Thymus (tissue), 14 donors: ENCODE results near the gene TNFRSF1A. TPM values are rescaled to one million over a fixed set of nuclear protein-coding genes. Genes with fewer than 3 reads are reported as not detected.

Experiments
- DNase-seq, 9 donors: peaks; one replicate each; pipeline ENCODE4 v3.0.0-alpha.2; 2013; ENCODE audit warnings: low spot score in 9 of 9, low read depth in 6 of 9, missing footprints in 1 of 9
- H3K27ac ChIP-seq, 2 donors: one replicate each; pipeline ENCODE4 v1.5.1; 2013; ENCODE audit warnings: control low read depth in 1 of 2, low read depth in 1 of 2, low read length in 1 of 2, mild to moderate bottlenecking in 1 of 2, moderate library complexity in 1 of 2
- H3K27me3 ChIP-seq, 2 donors: one replicate each; pipeline ENCODE4 v1.5.1; 2013; ENCODE audit warnings: low read length in 1 of 2; ENCODE audit not compliant: control insufficient read depth in 2 of 2, insufficient read depth in 1 of 2
- H3K36me3 ChIP-seq, 2 donors: one replicate each; pipeline ENCODE4 v1.5.1; 2013; ENCODE audit warnings: low read length in 1 of 2, mild to moderate bottlenecking in 1 of 2, moderate library complexity in 1 of 2; ENCODE audit not compliant: control insufficient read depth in 2 of 2, insufficient read depth in 2 of 2
- H3K4me1 ChIP-seq, 2 donors: one replicate each; pipeline ENCODE4 v1.5.1; 2013; ENCODE audit warnings: low read length in 2 of 2; ENCODE audit not compliant: control insufficient read depth in 2 of 2, insufficient read depth in 2 of 2
- H3K4me3 ChIP-seq, 2 donors: one replicate each; pipeline ENCODE4 v1.5.1; 2013; ENCODE audit warnings: low read length in 2 of 2, control low read depth in 1 of 2, mild to moderate bottlenecking in 1 of 2
- H3K9me3 ChIP-seq, 2 donors: one replicate each; pipeline ENCODE4 v1.5.1; 2013; ENCODE audit warnings: low read length in 1 of 2, mild to moderate bottlenecking in 1 of 2; ENCODE audit not compliant: control insufficient read depth in 2 of 2, insufficient read depth in 1 of 2
- WGBS: extraction: QIAGEN DNeasy Blood & Tissue Kit; methylation state at CpG from one replicate; pipeline ENCODE4 v1.1.7; 2013; 5-methylcytosine and 5-hydroxymethylcytosine counted together
- long read RNA-seq, 10 donors: transcript quantifications; one replicate each; lab custom pipeline, GENCODE V29; 2026
- polyA plus RNA-seq: library from polyadenylated mRNA; stranded (reverse); fragments of 200-250 nt; gene quantifications from one replicate; pipeline ENCODE4 v1.2.3, GENCODE V29; 2013
- total RNA-seq: library from RNA; stranded (reverse); fragments of 120-200 nt; gene quantifications from one replicate; pipeline ENCODE4 v1.2.4, GENCODE V29; 2013
- donor health status: healthy.

The TNFRSF1A gene
- 29.8 TPM for total RNA-seq
- polyA plus RNA-seq, result 61.6 TPM
- long read RNA-seq, donor 1, partial matches to known transcripts, result 0 of 1 reads
- long read RNA-seq, donor 1, other reads (novel, unspliced or antisense), result 0 of 1 reads
- long read RNA-seq, donor 2, result 0 reads
- long read RNA-seq, donor 3, transcript TNFRSF1A-201 (10 exons, 2,223 nt), result major isoform, 11 of 21 reads
- long read RNA-seq, donor 3, partial matches to known transcripts, result 7 of 21 reads
- long read RNA-seq, donor 3, other reads (novel, unspliced or antisense), result 0 of 21 reads
- long read RNA-seq, donor 4, transcript TNFRSF1A-201 (10 exons, 2,223 nt), result major isoform, 5 of 6 reads
- long read RNA-seq, donor 4, partial matches to known transcripts, result 0 of 6 reads
- long read RNA-seq, donor 4, other reads (novel, unspliced or antisense), result 0 of 6 reads
- long read RNA-seq, donor 5, transcript TNFRSF1A-201 (10 exons, 2,223 nt), result major isoform, 12 of 28 reads
- long read RNA-seq, donor 5, partial matches to known transcripts, result 12 of 28 reads
- long read RNA-seq, donor 5, other reads (novel, unspliced or antisense), result 0 of 28 reads
- long read RNA-seq, donor 6, transcript TNFRSF1A-201 (10 exons, 2,223 nt), result major isoform, 11 of 11 reads
- long read RNA-seq, donor 6, partial matches to known transcripts, result 0 of 11 reads
- long read RNA-seq, donor 6, other reads (novel, unspliced or antisense), result 0 of 11 reads
- long read RNA-seq, donor 7, transcript TNFRSF1A-201 (10 exons, 2,223 nt), result major isoform, 12 of 14 reads
- long read RNA-seq, donor 7, partial matches to known transcripts, result 0 of 14 reads
- long read RNA-seq, donor 7, other reads (novel, unspliced or antisense), result 0 of 14 reads
- long read RNA-seq, donor 8, transcript TNFRSF1A-201 (10 exons, 2,223 nt), result major isoform, 8 of 9 reads
- long read RNA-seq, donor 8, partial matches to known transcripts, result 0 of 9 reads
- long read RNA-seq, donor 8, other reads (novel, unspliced or antisense), result 0 of 9 reads
- long read RNA-seq, donor 9, transcript TNFRSF1A-201 (10 exons, 2,223 nt), result major isoform, 5 of 7 reads
- long read RNA-seq, donor 9, partial matches to known transcripts, result 0 of 7 reads
- long read RNA-seq, donor 9, other reads (novel, unspliced or antisense), result 0 of 7 reads
- long read RNA-seq, donor 10, transcript TNFRSF1A-201 (10 exons, 2,223 nt), result major isoform, 9 of 21 reads
- long read RNA-seq, donor 10, partial matches to known transcripts, result 8 of 21 reads
- long read RNA-seq, donor 10, other reads (novel, unspliced or antisense), result 0 of 21 reads

DNA sequence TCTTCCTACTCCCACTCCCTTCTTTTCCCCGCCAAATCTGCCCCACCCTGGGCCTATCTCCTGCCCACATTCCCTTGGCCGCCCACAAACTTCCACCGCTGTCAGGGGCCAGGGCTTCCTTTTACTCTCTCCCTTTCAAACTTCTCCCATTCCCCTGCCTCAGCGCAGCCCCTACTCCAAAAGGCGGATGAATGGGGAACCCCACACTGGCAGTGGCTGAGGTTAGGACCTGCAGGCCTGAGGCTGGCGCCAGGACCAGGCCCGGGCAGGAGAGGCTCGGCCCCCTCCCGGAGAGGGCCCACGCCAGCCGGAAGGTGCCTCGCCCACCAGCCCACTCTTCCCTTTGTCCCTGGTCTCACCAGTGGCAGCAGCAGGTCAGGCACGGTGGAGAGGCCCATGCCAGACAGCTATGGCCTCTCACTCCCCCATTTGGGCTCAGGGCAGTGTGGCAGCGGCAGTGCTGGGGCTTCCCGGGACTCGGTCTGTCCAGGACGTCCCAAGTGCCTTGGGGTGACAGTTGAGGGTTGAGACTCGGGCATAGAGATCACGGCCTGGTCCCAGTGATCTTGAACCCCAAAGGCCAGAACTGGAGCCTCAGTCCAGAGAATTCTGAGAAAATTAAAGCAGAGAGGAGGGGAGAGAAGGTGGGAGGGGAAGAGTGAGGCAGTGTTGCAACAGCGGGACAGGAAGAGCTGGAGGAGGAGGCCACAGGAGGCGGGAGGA lies at the start of gene TNFRSF1A:
TSS of gene TNFRSF1A (minus strand) at position 660 of the 723 bp plus-strand sequence. CDS start at position 398, 262 bp downstream.
- under 1% methylated on average over 21 of the region's 21 CpGs for WGBS
- H3K4me1 ChIP-seq, result peaks cover 47 to 72% of the 10 kb centered on the region in 2 donors
- DNase-seq, result peak in 4 of 9 donors; percentile 39 to 79 (median 61)
- no peaks in the 10 kb centered on the region for H3K9me3 ChIP-seq
- peak within 1 kb of the TSS; percentile 80 to 86 for H3K27ac ChIP-seq
- no peaks in the 10 kb centered on the region for H3K27me3 ChIP-seq
- H3K36me3 ChIP-seq, result no peaks in the 10 kb centered on the region
- H3K4me3 ChIP-seq, result peak within 1 kb of the TSS; percentile 95 to 97

DNA sequence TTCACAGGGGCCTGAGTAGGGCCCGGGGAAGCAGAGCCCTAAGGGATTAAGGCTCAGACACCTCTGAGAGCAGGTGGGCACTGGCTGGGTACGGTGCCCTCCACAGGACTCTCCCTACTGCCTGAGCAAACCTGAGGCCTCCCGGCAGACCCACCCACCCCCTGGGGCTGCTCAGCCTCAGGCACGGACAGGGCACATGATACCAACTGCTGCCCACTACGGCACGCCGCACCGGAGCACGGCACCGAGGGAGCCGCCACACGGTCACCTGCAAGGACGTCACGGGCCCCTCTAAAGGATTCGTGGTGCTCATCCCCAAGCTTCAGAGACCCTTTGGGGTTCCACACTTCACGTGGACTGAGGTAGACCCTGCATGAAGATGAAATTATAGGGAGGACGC lies 49.1 kb upstream of the TNFRSF1A start:
- Histone ChIP-seq H3K27ac (no peak overlapping the region), H3K36me3 (no peaks in the 10 kb centered on the region), H3K4me1 (no peaks in the 10 kb centered on the region), H3K27me3 (no peaks in the 10 kb centered on the region), H3K4me3 (no peak overlapping the region), H3K9me3 (no peaks in the 10 kb centered on the region)
- no peak for DNase-seq
- 96% methylated on average over 17 of the region's 17 CpGs for WGBS

DNA sequence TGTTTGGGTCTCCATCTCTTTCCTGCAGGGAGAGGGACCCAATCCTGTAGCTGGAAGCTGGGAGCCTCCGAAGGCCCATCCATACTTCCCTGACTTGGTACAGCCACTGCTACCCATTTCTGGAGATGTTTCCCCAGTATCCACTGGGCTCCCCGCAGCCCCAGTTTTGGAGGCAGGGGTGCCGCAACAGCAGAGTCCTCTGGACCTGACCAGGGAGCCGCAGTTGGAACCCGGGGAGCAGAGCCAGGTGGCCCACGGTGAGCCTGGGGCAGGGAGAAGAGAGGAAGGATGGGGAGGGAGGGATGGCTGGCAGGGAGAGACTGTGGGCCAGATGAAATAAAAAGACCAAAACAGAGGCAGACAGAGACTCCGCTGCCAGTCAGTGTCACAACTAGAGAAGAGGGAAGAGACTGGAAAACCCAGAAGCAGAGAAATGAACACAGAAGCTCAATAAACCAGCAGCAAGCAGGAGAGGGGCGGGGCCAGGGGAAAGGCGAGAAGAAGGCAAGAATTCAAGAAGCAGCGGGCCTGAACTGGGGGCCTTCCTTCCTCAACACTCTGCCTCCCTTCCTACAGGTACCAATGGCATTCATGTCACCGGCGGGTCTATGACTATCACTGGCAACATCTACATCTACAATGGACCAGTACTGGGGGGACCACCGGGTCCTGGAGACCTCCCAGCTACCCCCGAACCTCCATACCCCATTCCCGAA lies 48.4 kb upstream of the TNFRSF1A start:
- WGBS, result 95% methylated on average over 15 of the region's 15 CpGs
- DNase-seq, result no peak
- Histone ChIP-seq H3K27ac (no peak overlapping the region), H3K36me3 (no peaks in the 10 kb centered on the region), H3K4me3 (no peak overlapping the region), H3K27me3 (peaks cover 0 to under 1% of the 10 kb centered on the region in 2 donors), H3K4me1 (no peaks in the 10 kb centered on the region), H3K9me3 (no peaks in the 10 kb centered on the region)

DNA sequence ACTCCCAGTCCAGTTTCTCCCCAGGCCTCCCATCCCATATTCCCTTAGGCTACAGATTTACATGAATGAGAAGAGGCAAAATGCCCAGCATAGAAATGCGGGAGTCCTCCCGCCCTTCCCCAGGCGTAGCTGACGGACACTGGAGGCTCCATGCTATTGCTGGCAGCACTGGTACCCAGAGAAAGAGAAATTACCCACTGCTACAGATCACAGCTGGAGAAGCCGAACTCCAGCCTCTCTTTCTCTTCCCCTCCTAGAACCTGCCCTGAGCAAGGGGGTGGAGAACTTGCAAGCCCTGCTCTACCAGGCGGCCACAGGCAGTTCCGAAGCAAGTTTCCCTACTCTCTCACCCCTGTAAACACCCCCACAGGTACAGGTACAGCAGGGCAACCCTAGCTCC lies 45.7 kb upstream of the TNFRSF1A start:
- Histone ChIP-seq H3K4me3 (no peak overlapping the region), H3K27me3 (peaks cover 4 to 27% of the 10 kb centered on the region in 2 donors), H3K36me3 (no peaks in the 10 kb centered on the region), H3K27ac (no peak overlapping the region), H3K9me3 (no peaks in the 10 kb centered on the region), H3K4me1 (peaks cover 0 to 8% of the 10 kb centered on the region in 2 donors)
- no peak for DNase-seq
- 96% methylated on average over 7 of the region's 7 CpGs for WGBS

DNA sequence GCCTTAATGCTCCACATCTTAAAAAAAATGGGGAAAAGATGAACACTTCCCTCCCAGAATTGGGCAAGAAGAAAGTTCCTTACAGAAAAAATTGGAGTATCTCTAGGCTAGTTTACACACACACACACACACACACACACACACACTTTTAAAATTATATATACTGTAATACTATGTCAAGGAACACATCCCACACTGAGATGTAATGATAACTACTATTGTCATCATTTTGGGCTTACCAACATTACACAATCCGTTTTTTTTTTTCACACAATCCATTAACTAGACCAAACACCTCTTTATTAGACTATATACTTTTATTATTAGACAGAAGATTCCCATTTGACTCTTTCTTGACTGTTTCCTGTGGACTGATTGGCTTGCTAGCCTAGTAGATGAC lies 44.6 kb upstream of the TNFRSF1A start:
- Histone ChIP-seq H3K27ac (no peak overlapping the region), H3K36me3 (no peaks in the 10 kb centered on the region), H3K27me3 (peaks cover 4 to 31% of the 10 kb centered on the region in 2 donors), H3K9me3 (no peaks in the 10 kb centered on the region), H3K4me1 (peaks cover 0 to 8% of the 10 kb centered on the region in 2 donors), H3K4me3 (no peak overlapping the region)
- no peak for DNase-seq
- WGBS, result 88% methylated on average over 1 of the region's 1 CpG

DNA sequence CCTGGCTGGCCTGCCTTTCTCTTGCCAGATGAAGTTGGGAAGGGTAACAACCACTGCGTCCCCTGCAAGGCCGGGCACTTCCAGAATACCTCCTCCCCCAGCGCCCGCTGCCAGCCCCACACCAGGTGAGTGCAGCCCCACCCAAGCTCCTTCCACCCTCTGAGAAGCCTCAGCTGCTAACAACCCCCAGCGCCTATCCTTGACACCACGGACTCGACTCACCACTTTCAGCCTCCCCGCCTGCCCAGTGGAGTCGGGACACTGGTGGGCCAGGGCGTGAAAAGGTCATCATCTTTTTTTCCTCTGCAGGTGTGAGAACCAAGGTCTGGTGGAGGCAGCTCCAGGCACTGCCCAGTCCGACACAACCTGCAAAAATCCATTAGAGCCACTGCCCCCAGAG lies 44.2 kb upstream of the TNFRSF1A start:
- WGBS, result 88% methylated on average over 11 of the region's 11 CpGs
- Histone ChIP-seq H3K4me3 (no peak overlapping the region), H3K27me3 (peaks cover 4 to 33% of the 10 kb centered on the region in 2 donors), H3K4me1 (peaks cover 0 to 8% of the 10 kb centered on the region in 2 donors), H3K36me3 (no peaks in the 10 kb centered on the region), H3K9me3 (no peaks in the 10 kb centered on the region), H3K27ac (no peak overlapping the region)
- no peak for DNase-seq

DNA sequence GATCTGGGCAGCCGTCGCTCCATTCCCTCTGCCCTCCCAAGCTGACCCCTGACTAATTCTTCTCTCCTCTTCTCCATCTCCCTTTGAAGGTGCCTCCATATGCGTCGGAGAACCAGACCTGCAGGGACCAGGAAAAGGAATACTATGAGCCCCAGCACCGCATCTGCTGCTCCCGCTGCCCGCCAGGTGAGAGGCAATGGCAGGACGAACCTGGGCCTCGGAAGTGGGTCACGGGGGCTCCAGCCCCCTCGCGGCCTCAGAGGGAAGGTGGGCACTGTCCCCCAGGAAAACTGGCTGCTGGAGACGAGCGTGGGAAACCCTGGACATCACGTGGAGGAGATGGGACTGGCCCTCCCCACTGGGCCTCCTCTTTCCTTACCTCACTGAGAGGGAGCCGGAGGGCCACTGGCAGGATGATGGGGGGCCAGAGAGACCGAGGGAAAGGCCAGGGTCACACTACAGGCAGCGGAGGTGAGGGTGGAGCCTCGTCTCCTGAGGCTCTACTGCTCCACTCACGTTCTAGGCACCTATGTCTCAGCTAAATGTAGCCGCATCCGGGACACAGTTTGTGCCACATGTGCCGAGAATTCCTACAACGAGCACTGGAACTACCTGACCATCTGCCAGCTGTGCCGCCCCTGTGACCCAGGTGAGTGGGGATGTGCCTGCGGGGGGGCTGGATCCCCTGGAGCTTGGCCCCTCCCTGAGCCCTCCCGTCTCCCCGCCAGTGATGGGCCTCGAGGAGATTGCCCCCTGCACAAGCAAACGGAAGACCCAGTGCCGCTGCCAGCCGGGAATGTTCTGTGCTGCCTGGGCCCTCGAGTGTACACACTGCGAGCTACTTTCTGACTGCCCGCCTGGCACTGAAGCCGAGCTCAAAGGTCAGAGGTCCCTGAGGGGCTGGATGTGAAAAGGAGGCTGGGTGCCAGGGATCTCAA lies 42.9 kb upstream of the TNFRSF1A start:
- Histone ChIP-seq H3K27me3 (peaks cover 4 to 33% of the 10 kb centered on the region in 2 donors), H3K27ac (peak overlapping the region in 1 of 2 donors; percentile 56), H3K4me3 (peak overlapping the region; percentile 30 to 37), H3K36me3 (no peaks in the 10 kb centered on the region), H3K4me1 (peaks cover 0 to 8% of the 10 kb centered on the region in 2 donors), H3K9me3 (no peaks in the 10 kb centered on the region)
- WGBS, result 90% methylated on average over 36 of the region's 36 CpGs
- no peak for DNase-seq
